ENCODE data around the gene MAP7. TPM values are rescaled to one million over a fixed set of nuclear protein-coding genes. Genes with fewer than 3 reads are reported as not detected.
"Not testable (repeated sequence)": the region's sequence is repeated elsewhere in the genome, so short reads cannot be mapped to it uniquely, and the experiment has no call there.

MAP7 gene
- total and polyA plus RNA-seq, 8 donors: 15.7 to 22.0 (median 17.3) TPM

- intact Hi-C loops (cut with DNase I): no loop called here
- H3K4me3 ChIP-seq: no peak overlapping the region
- H3K27me3 ChIP-seq: no peaks in the 10 kb centered on the region
- no peak overlapping the region for H3K27ac ChIP-seq
- ATAC-seq (no peak), DNase-seq (no peak)
- H3K9me3 ChIP-seq: no peaks in the 10 kb centered on the region
- no peaks in the 10 kb centered on the region for H3K4me1 ChIP-seq
- no peaks in the 10 kb centered on the region for H3K36me3 ChIP-seq
- TF ChIP-seq, protein P1, sequence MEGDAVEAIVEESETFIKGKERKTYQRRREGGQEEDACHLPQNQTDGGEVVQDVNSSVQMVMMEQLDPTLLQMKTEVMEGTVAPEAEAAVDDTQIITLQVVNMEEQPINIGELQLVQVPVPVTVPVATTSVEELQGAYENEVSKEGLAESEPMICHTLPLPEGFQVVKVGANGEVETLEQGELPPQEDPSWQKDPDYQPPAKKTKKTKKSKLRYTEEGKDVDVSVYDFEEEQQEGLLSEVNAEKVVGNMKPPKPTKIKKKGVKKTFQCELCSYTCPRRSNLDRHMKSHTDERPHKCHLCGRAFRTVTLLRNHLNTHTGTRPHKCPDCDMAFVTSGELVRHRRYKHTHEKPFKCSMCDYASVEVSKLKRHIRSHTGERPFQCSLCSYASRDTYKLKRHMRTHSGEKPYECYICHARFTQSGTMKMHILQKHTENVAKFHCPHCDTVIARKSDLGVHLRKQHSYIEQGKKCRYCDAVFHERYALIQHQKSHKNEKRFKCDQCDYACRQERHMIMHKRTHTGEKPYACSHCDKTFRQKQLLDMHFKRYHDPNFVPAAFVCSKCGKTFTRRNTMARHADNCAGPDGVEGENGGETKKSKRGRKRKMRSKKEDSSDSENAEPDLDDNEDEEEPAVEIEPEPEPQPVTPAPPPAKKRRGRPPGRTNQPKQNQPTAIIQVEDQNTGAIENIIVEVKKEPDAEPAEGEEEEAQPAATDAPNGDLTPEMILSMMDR (IDR thresholded peaks at IDR 0.05): no peak
Measured at GRCh38 chr6:136491754-136492153, 58.5 kb downstream of the MAP7 start.

GRCh38 chr6:136491251-136491650 is 59.0 kb downstream of the MAP7 start:
- TF ChIP-seq, protein P1 (IDR thresholded peaks at IDR 0.05): no peak
- Histone ChIP-seq H3K36me3 (no peaks in the 10 kb centered on the region), H3K27ac (no peak overlapping the region), H3K4me1 (no peaks in the 10 kb centered on the region), H3K4me3 (no peak overlapping the region), H3K27me3 (no peaks in the 10 kb centered on the region), H3K9me3 (no peaks in the 10 kb centered on the region)
- intact Hi-C loops (cut with DNase I): no loop called here
- DNase-seq (no peak), ATAC-seq (no peak)

DNA sequence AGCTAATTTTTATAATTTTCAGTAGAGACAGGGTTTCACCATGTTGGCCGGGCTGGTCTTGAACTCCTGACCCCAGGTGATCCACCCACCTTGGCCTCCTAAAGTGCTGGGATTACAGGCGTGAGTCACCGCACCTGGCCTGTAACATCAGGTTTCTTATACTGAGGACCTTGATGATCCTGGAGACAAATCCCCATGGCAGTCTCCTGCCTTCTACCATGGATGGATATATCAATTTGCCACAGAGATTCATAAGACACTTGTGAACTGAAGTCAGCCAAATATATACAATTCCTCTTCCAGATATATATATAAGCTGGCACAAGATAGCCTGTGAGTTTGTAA is 60.6 kb downstream of the MAP7 start:
- H3K9me3 ChIP-seq; intact Hi-C loops (cut with DNase I); H3K36me3 ChIP-seq; ATAC-seq; H3K4me1 ChIP-seq; H3K27me3 ChIP-seq; H3K4me3 ChIP-seq; H3K27ac ChIP-seq; DNase-seq: not testable (repeated sequence)

- ATAC-seq (peak; percentile 78), DNase-seq (peak in 2 of 4 donors; percentile 28 to 55)
- intact Hi-C loops (cut with DNase I): no loop called here
- no peaks in the 10 kb centered on the region for H3K9me3 ChIP-seq
- no peak overlapping the region for H3K4me3 ChIP-seq
- H3K27me3 ChIP-seq: no peaks in the 10 kb centered on the region
- H3K27ac ChIP-seq: peak overlapping the region; percentile 35 to 61
- no peaks in the 10 kb centered on the region for H3K36me3 ChIP-seq
- no peaks in the 10 kb centered on the region for H3K4me1 ChIP-seq
- TF ChIP-seq, protein P1 (IDR thresholded peaks at IDR 0.05): no peak
Measured at GRCh38 chr6:136487759-136488425, 62.3 kb downstream of the MAP7 start.

DNA sequence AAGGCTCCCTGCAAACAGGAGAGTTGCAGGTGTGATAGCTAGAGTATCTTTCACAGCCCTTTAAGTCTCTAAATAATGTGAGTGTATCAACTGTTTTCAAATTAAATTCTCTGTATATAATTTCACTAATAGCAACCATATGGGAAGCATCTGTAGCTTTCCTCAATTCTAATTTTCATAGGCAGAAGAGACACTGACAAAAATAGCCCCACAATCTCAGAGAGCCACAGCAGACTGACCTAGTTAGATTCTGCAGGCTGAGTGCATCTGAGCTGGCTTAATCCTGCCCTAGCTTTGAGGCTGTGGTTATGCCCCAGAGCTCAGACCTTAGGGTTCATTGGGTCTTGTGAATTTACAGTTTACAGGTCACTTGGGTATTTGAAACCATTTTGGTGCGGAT is 63.9 kb downstream of the MAP7 start:
- intact Hi-C loops (cut with DNase I): no loop called here
- no peaks in the 10 kb centered on the region for H3K27me3 ChIP-seq

More for the DNA sequence above, 63.9 kb downstream of the MAP7 start:
- Histone ChIP-seq H3K4me3 (no peak overlapping the region), H3K27ac (no peak overlapping the region), H3K36me3 (no peaks in the 10 kb centered on the region), H3K4me1 (no peaks in the 10 kb centered on the region), H3K9me3 (no peaks in the 10 kb centered on the region)
- ATAC-seq (no peak), DNase-seq (no peak)
- TF ChIP-seq, protein P1 (IDR thresholded peaks at IDR 0.05): no peak
